ENCODE data around the gene RSPO4.

DNA sequence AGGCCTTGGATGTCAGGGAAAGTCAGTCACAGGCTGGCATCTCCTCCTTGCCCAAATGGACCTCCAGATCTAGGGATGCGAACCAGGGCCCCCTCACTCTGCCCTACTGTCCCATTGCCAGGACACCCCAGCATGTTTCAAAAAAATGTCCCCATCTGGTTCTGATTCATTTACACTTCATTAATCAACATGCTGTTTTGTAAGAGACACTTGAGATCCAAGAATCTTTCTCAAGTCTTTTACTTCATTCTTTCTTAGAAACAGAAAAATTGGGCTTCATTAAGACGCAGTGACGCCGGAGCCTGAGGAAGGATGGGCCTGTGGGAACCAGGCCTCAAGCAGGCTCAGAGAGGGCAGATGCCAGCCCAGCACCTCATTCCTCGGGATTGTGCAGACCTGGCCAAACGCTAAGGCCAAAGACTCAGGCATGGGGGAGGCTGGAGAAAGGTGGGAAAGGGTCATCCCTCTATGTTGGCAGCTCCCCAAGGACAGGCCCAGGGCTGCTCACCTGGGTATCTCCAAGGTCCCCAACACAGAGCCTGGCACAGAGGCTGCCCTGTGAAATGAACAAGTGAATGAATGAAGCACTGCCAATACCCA lies 3.8 kb downstream of the RSPO4 start:
- TF ChIP-seq CTCF (IDR thresholded peaks at IDR 0.05; ENCODE audit: insufficient read depth, low read depth, low read length) (no peak), EZH2 (IDR thresholded peaks at IDR 0.05; ENCODE audit: insufficient read depth, low read length) (no peak)
